IPS-15b (cell line): ENCODE results near the gene TUBGCP3.

Experiments
- H3K27me3 ChIP-seq: one replicate; pipeline ENCODE4 v1.6.1; 2013; ENCODE audit warnings: low read length; ENCODE audit not compliant: control insufficient read depth, insufficient read depth
- H3K36me3 ChIP-seq: one replicate; pipeline ENCODE4 v1.6.1; 2013; ENCODE audit warnings: low read length; ENCODE audit not compliant: control insufficient read depth, insufficient read depth
- H3K4me1 ChIP-seq: one replicate; pipeline ENCODE4 v1.6.1; 2013; ENCODE audit warnings: mild to moderate bottlenecking, low read length; ENCODE audit not compliant: control insufficient read depth, insufficient read depth
- H3K4me3 ChIP-seq: one replicate; pipeline ENCODE4 v1.5.1; 2013; ENCODE audit warnings: low read depth, low read length
- H3K9ac ChIP-seq: one replicate; pipeline ENCODE4 v1.6.1; 2013; ENCODE audit warnings: low read depth, mild to moderate bottlenecking, low read length
- H3K9me3 ChIP-seq: one replicate; pipeline ENCODE4 v1.6.1; 2013; ENCODE audit warnings: mild to moderate bottlenecking, low read length; ENCODE audit not compliant: control insufficient read depth, insufficient read depth

TUBGCP3 gene

DNA sequence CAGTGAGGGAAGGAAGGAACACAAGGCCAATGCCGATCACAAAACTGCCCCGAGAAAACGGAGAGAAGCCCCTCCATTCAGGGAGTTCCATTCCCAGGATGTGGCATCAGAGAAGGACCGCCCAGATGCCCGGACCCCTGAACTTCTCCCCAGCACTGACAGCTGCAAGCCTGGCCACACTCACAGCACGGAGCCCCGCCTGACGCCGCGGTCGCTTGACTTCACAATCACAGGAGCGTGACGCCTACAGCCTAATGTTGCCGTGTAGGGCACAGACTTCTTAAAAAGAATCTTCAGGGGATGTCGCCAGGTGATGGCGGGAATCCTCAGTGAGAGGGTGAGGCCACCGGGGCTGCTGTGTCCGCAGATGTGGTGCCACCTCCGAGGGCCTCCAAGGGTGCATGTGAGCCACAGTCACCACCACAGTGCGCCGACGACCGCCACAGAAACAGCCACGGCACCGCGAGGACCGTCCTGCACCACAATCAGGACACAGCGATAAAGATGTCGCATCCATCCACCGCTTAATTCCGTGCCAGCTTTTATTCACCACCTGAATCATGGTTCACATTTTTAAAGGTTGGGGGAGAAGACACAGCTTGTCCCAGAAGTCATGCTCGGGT lies 134.6 kb downstream of the TUBGCP3 start:
- Histone ChIP-seq H3K4me3 (no peak overlapping the region), H3K36me3 (no peaks in the 10 kb centered on the region), H3K9me3 (no peaks in the 10 kb centered on the region), H3K4me1 (no peaks in the 10 kb centered on the region), H3K27me3 (no peaks in the 10 kb centered on the region), H3K9ac (no peak overlapping the region)

DNA sequence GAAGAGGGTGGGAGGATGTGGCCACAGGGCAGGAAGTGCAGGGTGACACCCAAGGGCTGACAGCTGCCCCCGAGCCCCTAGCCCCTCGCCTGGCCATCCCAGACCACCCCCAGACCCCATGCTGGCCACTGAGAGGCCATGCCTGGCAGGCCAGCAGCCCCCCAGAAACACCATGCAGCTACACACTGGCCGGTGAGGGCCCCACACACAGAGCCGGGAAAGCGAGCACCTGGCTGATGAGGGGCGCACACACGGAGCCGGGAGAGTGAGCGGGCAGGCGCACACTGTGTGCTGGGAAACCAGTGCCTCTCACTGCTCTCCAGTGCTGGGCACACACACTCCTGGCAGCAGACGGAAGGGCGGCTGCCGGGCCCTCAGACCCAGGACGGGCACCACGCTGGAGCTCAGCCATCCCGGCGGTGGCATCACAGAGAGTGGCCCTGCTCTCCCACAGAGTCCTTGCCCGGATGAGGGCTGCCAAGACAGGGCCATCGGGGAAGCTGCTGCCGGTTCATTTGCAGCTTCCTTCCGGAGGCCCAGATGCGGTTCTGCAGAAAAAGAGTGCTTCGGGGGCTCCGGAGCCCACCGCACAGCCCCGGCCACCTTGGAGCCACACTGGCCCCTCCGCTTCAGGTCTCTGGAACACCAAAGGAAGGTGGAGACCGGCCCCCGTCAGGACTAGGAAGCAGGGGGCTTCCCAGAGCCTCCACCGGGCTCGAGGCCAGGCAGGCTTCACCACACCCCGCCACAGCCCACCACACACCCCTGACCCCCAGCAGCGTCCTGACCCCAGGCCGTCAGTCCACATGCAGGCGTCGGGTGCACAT lies 135.4 kb downstream of the TUBGCP3 start:
- Histone ChIP-seq H3K36me3 (no peaks in the 10 kb centered on the region), H3K9ac (no peak overlapping the region), H3K4me1 (no peaks in the 10 kb centered on the region), H3K4me3 (no peak overlapping the region), H3K27me3 (no peaks in the 10 kb centered on the region), H3K9me3 (no peaks in the 10 kb centered on the region)

- Histone ChIP-seq H3K36me3 (no peaks in the 10 kb centered on the region), H3K9me3 (no peaks in the 10 kb centered on the region), H3K4me1 (no peaks in the 10 kb centered on the region), H3K27me3 (no peaks in the 10 kb centered on the region), H3K9ac (no peak overlapping the region), H3K4me3 (no peak overlapping the region)
Observed at GRCh38 chr13:112451512-112452379, 136.2 kb downstream of the TUBGCP3 start.

GRCh38 chr13:112450904-112451240 lies 137.1 kb downstream of the TUBGCP3 start:
- no peaks in the 10 kb centered on the region for H3K4me1 ChIP-seq
- H3K9ac ChIP-seq, result no peak overlapping the region
- no peaks in the 10 kb centered on the region for H3K9me3 ChIP-seq
- no peaks in the 10 kb centered on the region for H3K36me3 ChIP-seq
- no peaks in the 10 kb centered on the region for H3K27me3 ChIP-seq
- H3K4me3 ChIP-seq, result no peak overlapping the region

- Histone ChIP-seq H3K27me3 (no peaks in the 10 kb centered on the region), H3K4me1 (no peaks in the 10 kb centered on the region), H3K4me3 (no peak overlapping the region), H3K36me3 (no peaks in the 10 kb centered on the region), H3K9me3 (no peaks in the 10 kb centered on the region), H3K9ac (no peak overlapping the region)
Observed at GRCh38 chr13:112450118-112450903, 137.6 kb downstream of the TUBGCP3 start.

DNA sequence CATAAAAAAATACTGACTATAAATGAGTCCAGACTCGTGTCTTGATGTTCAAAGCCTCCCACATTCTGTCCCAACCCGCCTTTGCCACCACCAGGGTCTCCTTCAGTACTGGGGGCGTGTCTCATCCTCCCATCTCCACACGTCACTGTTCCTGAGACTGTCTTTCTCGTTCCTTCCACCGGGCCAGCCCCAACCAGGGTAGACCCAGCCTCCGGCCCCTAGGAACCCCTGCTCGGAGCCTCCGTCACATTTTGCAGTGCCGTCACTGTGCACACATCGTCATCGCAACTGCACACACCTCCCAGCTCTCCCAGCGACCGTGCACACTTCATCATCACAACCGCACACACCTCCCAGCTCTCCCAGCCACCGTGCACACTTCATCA lies 138.4 kb downstream of the TUBGCP3 start:
- H3K27me3 ChIP-seq, result no peaks in the 10 kb centered on the region
- H3K9ac ChIP-seq, result no peak overlapping the region
- H3K4me3 ChIP-seq, result no peak overlapping the region
- no peaks in the 10 kb centered on the region for H3K9me3 ChIP-seq
- H3K36me3 ChIP-seq, result no peaks in the 10 kb centered on the region
- no peaks in the 10 kb centered on the region for H3K4me1 ChIP-seq

DNA sequence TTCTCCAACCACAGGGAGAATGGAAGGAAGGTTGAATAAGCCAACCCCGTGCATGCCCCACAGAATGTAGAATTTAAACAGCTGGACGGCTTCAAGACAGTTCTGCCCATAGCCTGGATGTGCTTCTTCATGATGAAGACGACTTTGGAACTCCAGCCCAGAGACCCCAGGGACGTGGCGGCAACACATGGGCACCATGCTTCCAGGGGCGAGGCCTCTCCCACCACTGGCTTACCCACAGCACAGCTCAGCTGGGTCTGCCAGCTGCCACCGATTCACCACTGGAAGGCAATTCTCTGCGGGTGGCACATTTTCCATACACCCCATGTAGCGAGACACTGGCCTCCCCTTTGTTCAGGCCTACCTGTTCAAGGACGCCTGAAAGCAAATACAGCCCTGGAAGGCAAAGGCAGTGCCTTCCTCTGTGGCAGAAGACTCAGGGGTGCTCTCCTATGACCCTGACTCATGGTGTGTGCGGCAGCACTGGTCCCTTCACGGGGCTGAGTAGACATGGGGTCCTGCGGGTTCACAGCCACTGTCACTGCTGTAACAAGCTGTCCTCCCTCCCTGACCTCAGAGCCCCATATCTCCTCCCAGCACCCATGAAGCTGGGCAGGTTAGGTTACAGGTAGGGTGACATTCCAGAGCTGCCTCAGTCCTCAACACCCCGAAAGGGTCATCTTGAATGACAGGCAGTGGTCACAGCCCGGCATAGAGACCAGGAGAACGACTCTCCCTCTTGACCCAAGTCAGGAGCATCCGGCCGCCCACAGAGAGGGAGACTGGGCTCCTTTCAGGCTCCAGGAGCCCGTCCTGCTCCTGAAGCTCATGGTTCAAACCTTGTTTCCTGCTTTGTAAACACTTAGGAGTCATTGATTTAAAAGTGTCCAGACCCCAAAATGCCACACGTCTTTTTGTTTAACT lies 139.1 kb downstream of the TUBGCP3 start:
- H3K27me3 ChIP-seq, result no peaks in the 10 kb centered on the region

DNA sequence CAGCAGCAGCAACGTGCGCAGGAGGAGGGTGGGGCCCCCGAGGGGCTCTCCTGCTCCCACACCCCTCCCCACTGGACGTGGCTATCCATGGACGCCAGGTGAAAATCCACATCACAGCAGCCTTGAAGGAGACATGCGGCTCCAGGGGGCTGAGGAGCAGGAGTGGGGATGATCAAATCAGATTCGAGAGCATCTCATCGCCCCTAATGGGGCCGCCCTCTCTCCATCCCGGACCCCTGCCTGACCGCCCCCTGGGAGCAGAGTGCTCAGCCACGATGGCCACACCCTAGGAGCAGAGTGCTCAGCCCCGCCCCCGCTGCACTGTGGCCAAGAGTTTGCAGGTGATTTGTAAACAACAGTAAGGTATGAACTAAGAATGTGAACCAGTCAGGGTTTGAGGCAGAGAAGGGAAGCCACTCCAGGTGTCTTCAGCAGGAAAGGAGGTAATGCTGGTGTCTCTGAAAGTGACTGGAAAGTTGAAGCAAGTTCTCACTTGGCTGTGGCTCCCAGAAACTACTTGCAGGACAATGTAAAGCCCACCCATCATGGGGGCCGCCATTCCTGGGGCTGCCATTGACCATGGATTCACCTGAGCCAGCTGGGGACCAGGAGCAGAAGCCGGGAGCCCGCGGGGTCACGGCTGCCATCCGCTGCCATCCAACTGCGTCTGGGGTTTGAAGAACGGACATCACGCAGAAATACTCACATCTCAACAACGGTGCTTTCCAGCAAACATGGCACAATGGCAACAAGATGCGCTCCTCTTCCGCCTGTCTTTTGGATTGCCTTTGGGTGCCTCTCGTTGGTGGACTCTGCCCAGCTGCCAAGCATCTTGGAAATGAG lies 140.0 kb downstream of the TUBGCP3 start:
- Histone ChIP-seq H3K9ac (no peak overlapping the region), H3K27me3 (peaks cover 3% of the 10 kb centered on the region), H3K4me1 (no peaks in the 10 kb centered on the region), H3K36me3 (no peaks in the 10 kb centered on the region), H3K9me3 (no peaks in the 10 kb centered on the region), H3K4me3 (no peak overlapping the region)

More for the DNA sequence above, 139.1 kb downstream of the TUBGCP3 start:
- Histone ChIP-seq H3K4me3 (no peak overlapping the region), H3K36me3 (no peaks in the 10 kb centered on the region), H3K4me1 (no peaks in the 10 kb centered on the region), H3K9ac (no peak overlapping the region), H3K9me3 (no peaks in the 10 kb centered on the region)

DNA sequence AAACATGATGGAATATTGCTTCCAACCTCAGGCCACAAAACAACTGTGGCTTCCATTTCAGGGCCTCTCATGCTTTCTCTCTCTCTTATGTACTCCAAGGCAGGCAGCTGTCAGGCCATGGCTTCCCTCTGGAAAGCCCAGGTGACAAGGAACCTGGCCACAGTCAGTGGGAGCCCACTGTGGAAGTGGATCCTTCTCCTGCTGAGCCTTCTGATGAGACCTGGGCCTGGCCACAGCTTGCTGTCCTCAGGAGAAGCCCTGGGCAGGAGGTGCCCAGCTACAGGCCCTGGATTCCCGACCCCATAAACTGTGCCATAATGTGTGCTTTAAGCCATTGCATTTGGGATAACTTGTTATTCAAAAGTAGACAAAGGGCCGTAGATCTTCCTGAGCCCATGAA lies 140.6 kb downstream of the TUBGCP3 start:
- H3K4me3 ChIP-seq, result no peak overlapping the region
- no peaks in the 10 kb centered on the region for H3K36me3 ChIP-seq
- peaks cover 3% of the 10 kb centered on the region for H3K27me3 ChIP-seq
- H3K4me1 ChIP-seq, result no peaks in the 10 kb centered on the region
- no peak overlapping the region for H3K9ac ChIP-seq
- H3K9me3 ChIP-seq, result no peaks in the 10 kb centered on the region

- H3K9me3 ChIP-seq, result no peaks in the 10 kb centered on the region
- H3K36me3 ChIP-seq, result no peaks in the 10 kb centered on the region
- no peak overlapping the region for H3K4me3 ChIP-seq
- H3K4me1 ChIP-seq, result no peaks in the 10 kb centered on the region
- H3K9ac ChIP-seq, result no peak overlapping the region
- peaks cover 3% of the 10 kb centered on the region for H3K27me3 ChIP-seq
Observed at GRCh38 chr13:112446867-112447266, 141.1 kb downstream of the TUBGCP3 start.
